ENCODE measurements around the gene MTA1.

The MTA1 gene

DNA sequence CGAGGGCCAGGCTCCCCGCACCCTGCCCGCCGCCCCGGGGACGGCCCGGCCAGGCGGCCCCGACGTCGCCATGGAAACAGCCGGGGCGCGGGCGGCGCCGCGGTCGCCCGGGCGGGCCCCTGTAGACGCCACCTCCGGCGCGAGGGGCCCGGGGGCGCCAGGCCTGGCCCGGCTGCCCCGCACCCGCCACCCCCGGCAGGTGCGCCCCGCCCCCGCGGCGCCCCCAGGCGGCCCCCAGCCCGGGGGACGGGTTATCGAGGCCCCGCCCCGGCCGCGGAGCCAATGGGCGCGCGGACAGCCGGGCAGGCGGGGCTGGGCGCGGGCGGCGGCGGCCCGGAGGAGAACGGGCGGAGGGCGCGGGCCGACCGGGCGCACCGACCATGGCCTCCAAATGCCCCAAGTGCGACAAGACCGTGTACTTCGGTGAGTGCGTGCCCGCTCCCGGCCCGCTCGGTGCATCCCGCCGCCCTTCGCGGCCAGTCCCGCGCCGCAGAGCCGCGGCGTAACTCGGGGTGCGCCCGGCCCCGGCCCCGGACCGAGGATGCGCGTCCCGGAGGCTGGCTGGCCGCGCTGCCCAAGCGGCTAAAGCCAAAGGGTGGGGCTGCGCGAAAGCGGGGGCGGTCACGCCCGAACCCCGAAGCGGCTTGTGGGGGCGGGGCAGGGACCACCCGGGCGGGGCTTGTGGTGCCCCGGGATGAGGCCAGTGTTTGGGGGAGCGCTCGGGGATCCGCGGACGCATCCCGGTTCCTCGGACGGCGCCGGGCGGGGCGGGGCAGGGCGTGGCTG is 55.0 kb downstream of the MTA1 start, which contains the start of gene CRIP2:
Gene CRIP2 (plus strand): TSS at position 339 of the 786 bp plus-strand sequence. CDS start 42 bp downstream, at position 381.
- TF ChIP-seq, protein P1, sequence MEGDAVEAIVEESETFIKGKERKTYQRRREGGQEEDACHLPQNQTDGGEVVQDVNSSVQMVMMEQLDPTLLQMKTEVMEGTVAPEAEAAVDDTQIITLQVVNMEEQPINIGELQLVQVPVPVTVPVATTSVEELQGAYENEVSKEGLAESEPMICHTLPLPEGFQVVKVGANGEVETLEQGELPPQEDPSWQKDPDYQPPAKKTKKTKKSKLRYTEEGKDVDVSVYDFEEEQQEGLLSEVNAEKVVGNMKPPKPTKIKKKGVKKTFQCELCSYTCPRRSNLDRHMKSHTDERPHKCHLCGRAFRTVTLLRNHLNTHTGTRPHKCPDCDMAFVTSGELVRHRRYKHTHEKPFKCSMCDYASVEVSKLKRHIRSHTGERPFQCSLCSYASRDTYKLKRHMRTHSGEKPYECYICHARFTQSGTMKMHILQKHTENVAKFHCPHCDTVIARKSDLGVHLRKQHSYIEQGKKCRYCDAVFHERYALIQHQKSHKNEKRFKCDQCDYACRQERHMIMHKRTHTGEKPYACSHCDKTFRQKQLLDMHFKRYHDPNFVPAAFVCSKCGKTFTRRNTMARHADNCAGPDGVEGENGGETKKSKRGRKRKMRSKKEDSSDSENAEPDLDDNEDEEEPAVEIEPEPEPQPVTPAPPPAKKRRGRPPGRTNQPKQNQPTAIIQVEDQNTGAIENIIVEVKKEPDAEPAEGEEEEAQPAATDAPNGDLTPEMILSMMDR (IDR thresholded peaks at IDR 0.05), result no peak
- Histone ChIP-seq H3K27me3 (peaks cover 79% of the 10 kb centered on the region), H3K9me3 (no peaks in the 10 kb centered on the region), H3K4me1 (ENCODE audit: control insufficient read depth in 1 of 2, insufficient read depth in 1 of 2, low read depth in 1 of 2, low read length in 1 of 2) (peaks cover 9 to 17% of the 10 kb centered on the region in 2 experiments), H3K27ac (no peak within 1 kb of the TSS), H3K4me3 (ENCODE audit: low read depth in 1 of 2, low read length in 1 of 2) (peak within 1 kb of the TSS; percentile 47 to 57), H3K36me3 (no peaks in the 10 kb centered on the region)

DNA sequence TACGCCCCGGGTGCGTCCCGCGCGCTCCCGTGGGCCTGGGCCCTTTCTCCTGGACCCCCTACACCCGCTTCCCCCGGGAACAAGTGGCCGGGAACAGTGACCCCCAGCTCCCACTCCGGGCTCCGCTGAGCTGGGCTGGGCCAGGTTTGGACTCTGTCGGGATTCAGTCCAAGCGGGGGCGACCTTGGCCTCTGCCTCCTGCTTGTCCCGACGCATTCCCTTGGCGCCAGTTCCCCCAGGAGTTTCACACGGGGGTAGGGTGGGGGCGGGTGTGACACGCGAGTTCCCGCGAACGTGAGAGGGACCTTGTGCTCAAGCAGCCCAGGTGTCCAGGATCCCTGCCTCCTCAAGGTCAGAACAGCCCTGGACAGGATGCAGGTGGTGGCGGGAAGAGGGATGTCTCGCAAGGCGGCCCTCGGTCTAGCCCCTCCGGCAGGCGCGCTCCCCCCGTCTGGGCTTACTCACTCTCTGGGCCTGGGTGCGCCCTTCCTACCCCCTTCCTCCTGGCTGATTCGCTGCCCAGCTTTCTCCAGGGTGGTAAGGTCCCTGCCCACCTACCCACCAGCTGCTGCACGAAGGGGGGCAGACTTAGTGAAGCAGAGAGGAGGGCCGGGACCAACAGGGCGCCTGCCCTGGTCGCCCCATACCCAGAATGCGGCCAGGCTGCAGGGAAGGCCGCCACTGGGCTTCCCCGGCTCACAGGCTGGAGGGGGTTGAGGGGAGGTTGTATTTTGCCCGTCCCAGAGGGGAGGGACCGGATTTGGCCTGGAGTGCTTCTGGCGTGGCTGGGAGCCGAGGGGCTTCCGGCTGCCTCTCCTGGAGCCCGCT is 55.9 kb downstream of the MTA1 start:
- no peaks in the 10 kb centered on the region for H3K9me3 ChIP-seq
- H3K27me3 ChIP-seq, result peaks cover 87% of the 10 kb centered on the region
- no peak overlapping the region for H3K27ac ChIP-seq
- peaks cover 9 to 17% of the 10 kb centered on the region in 2 experiments for H3K4me1 ChIP-seq (ENCODE audit: control insufficient read depth in 1 of 2, insufficient read depth in 1 of 2, low read depth in 1 of 2, low read length in 1 of 2)
- TF ChIP-seq, protein P1 (IDR thresholded peaks at IDR 0.05), result no peak
- peak overlapping the region in 1 of 2 experiments; percentile 35 for H3K4me3 ChIP-seq (ENCODE audit: low read depth in 1 of 2, low read length in 1 of 2)
- H3K36me3 ChIP-seq, result no peaks in the 10 kb centered on the region

DNA sequence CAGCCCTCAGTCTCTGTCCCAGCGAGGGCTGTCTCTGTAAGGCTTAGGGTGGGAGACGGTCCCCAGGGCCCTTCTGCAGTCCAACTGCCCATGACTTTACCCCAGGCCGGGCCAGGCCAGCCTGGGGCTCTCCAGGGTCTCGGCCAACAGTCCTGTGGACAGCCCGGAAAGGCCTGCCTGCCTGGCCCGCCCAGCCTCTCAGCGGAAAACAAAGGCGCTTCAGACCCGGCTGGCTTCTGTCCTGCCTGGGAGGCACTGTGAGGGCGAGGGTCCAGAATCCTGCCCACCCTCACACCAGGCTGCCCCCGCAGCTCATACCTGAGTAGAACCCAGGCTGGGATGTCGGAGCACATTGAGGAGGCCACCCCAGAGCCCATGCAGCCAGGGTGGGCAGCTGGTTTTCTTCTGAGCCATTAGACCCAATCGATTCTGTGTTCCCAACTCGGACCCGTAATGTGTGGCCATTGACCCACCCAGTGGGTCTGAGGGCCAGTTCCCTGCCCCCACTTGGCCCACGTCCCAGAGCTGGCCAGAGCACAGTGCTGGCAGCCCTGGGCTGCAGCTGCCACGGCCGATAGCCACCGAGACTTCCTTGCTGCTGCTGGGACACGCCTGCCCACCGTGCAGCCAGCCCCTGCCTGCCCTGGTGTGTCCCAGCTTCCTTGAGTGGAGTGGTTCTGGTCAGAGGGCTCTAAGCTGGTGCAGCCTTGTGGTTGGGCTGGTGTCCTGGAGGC is 56.6 kb downstream of the MTA1 start:
- H3K27me3 ChIP-seq, result peaks cover 95% of the 10 kb centered on the region
- H3K4me1 ChIP-seq (ENCODE audit: control insufficient read depth in 1 of 2, insufficient read depth in 1 of 2, low read depth in 1 of 2, low read length in 1 of 2), result peaks cover 14 to 24% of the 10 kb centered on the region in 2 experiments
- no peaks in the 10 kb centered on the region for H3K36me3 ChIP-seq
- TF ChIP-seq, protein P1 (IDR thresholded peaks at IDR 0.05), result no peak
- no peak overlapping the region for H3K27ac ChIP-seq
- no peaks in the 10 kb centered on the region for H3K9me3 ChIP-seq
- no peak overlapping the region for H3K4me3 ChIP-seq (ENCODE audit: low read depth in 1 of 2, low read length in 1 of 2)

DNA sequence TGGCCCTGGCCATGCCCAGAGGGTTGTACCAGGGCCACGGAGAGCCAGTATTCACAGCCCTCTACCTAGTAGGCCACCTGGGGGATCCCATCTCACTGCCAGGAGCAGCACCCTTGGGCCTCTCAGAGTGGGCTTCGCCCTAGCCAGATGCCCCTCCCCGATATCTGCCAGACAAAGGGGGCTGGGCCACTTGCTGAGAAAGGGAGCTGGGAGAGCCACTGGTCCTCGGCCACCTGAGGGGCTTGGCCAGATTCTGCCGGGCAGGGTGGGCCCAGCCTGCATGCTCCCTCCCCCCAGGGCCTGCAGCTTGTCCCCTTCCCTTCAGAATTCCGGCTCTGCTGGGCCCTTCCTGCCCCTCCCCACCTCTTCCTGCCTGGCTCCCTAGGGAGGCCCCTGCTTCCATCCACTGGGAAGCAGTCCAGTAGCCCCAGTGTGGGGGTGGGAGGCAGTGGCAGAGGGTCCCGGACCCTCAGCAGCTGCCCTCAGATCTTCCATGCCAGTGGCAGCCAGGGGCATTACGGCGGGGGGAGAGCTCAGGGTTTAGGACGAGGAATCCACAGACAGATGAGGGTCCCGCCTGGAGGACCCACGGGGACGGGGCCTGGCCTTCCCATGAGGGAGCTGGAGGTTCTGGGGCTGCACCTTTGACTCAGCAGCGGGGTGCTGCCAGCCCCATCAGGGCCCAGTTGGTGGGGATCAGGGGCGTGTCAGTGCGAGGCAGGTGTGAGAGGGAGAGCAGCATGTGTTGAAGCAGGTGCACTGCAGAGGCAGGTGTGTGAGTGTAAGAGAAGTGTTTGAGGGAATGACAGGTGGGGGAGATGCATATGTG is 57.4 kb downstream of the MTA1 start:
- Histone ChIP-seq H3K27ac (no peak overlapping the region), H3K9me3 (no peaks in the 10 kb centered on the region), H3K4me1 (ENCODE audit: control insufficient read depth in 1 of 2, insufficient read depth in 1 of 2, low read depth in 1 of 2, low read length in 1 of 2) (peaks cover 19 to 32% of the 10 kb centered on the region in 2 experiments), H3K4me3 (ENCODE audit: low read depth in 1 of 2, low read length in 1 of 2) (no peak overlapping the region), H3K36me3 (no peaks in the 10 kb centered on the region), H3K27me3 (peaks cover 99% of the 10 kb centered on the region)
- TF ChIP-seq, protein P1 (IDR thresholded peaks at IDR 0.05), result no peak
